Activated T-cell treated with anti-CD3 and anti-CD28 coated beads for 4 hours (primary cell): Measurements from ENCODE around the gene CSPG5.

Source experiments
- DNase-seq: peaks from one replicate; pipeline ENCODE4 v3.0.0-alpha.2; 2020

CSPG5 gene

DNA sequence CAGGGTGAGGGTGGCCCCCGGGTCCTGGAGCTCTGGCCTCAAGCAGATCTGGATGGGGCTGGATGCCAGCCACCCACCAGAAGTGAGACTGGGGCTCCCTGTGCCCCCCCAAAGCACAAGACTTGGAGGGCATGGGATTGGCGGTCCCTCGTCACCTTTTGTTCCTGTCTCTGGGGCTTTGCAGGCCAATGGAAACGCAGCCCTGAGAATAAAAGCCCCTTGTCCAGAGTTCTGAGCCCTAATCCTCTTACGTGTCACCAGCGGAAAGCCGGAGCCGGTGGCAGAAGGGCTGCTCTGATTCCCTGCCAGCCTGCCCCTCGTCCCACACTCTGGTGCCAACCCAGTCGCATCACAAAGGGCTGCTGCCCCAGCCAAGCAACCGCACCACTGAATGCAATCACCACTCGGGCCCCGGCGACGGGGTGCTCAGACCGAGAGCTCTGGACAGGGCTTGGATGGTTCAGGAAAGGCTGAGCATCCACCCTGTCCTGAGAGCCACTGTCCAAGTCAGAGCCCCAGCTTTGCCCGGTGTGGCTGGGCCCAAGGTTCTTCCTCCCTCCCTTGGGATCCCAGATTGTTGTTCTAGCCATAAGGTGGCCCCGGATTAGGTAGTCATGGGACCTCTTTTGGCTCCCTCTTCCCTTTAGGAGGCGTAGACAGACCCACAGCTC, 42.3 kb downstream of the CSPG5 start:
- DNase-seq: no peak

DNA sequence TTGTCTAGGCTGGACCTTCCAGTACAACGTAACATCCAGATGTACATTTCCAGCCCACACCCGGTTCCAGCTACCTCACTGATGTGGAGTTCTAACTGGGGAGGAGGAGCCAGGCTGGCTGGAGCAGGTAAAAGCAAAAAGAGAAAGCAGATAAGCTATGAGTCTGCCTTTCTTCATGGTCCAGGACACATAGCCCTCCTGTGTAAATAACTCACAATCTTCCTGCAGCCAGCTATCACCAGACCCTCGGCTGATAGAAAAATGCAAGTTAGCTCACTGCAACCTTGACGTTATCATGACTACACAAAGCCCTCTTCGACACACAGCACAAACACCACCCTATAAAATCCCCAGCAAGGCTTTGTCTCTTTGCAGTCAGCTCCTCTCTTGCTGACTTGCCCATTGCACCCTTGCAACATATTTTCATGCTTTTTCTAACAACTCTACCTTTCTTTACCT, 44.6 kb downstream of the CSPG5 start:
- no peak for DNase-seq

DNA sequence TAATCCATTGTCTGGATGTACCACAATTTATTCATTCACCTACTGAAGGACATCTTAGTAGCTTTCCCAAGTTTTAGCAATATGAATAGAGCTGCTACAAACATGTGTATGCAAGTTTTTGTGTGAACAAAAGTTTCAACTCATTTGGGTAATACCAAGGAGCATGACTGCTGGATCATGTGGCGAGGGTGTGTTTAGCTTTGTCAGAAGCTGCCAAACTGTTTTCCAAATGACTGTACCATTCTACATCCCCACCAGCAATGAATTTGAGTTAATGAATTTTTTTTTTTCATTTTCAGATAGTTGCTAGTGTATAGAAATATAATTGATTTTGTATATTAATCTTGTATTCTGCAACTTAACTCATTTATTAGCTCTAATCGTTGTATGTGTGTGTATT, 45.2 kb downstream of the CSPG5 start:
- DNase-seq: no peak

DNA sequence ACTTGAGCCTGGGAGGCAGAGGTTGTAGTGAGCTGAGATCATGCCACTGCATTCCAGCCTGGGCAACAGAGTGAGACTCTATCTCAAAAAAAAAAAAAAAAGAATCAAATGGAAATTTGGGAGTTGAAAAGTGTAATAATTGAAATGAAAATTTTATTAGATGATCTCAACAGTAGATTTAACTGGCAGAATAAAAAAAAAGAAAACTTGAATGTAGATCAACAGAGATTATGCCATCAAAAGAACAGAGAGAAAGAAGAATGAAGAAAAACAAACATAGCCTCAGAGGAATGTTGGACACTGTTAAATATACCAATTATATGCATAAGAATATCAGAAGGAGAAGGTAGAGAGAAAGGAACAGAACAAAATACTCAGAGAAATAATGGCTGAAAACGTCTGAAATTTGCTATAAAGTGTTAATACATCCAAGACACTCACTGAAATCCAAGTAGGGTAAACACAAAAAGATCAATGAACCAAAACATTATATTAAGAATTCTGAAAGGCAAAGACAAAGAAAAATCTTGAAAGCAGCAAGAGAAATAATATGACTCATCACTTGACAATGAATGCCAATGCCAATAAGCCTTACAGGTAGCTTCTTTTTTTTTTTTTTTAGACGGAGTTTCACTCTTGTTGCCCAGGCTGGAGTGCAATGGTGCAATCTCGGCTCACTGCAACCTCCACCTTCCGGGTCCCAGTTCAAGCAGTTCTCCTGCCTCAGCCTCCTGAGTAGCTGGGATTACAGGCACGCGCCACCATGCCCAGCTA, 50.5 kb downstream of the CSPG5 start:
- no peak for DNase-seq

DNA sequence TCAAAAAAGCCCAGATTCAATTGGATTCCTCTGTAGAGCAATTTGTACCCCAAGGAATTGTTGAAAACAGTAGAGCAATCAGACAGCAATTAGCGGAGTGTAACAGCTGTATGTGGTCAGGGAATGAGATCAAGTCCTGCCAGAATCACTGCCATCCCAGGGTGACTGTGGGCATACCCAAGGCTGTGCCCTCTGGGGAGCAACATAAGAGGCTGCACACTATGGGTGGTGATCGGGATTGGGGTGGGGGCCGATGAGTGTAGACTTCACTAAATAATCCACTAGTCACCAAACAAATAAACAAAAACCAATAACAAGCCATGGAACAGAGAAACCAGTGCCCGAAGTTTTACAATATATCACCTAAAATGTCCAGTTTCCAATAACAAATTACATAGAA, 53.0 kb downstream of the CSPG5 start:
- no peak for DNase-seq

DNA sequence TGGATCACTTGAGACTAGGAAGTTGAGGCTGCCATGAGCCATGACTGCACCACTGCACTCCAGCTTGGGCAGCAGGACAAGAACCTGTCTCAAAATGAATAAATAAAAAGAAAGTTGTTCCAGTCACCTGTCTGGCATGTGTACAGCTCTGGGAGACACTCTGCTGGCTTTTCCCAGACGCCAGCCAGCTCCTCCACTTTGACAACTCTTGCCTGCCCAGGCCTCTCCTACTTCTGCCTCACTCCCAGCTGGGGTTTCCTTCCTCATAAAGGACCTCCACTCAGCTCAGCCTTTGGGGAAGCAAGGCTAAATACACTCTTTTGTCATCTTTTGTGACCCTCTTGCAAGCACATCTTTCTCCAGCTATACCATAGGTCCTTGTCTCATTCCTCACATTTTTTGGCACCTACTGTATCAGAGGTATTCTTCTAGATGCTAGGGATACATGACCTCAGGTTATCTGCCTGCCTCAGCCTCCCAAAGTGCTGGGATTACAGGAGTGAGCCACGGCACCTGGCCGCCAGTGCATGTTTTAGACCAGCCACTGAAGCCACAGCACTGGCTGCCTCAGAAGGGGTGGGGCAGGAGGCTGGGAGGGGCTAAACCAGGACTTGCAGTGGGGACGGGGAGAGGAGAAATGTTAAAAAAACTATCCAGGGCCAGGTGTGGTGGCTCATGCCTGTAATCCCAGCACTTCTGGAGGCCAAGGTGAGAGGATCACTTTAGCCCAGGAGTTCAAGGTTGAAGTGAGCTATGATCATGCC, 55.2 kb downstream of the CSPG5 start:
- no peak for DNase-seq

DNA sequence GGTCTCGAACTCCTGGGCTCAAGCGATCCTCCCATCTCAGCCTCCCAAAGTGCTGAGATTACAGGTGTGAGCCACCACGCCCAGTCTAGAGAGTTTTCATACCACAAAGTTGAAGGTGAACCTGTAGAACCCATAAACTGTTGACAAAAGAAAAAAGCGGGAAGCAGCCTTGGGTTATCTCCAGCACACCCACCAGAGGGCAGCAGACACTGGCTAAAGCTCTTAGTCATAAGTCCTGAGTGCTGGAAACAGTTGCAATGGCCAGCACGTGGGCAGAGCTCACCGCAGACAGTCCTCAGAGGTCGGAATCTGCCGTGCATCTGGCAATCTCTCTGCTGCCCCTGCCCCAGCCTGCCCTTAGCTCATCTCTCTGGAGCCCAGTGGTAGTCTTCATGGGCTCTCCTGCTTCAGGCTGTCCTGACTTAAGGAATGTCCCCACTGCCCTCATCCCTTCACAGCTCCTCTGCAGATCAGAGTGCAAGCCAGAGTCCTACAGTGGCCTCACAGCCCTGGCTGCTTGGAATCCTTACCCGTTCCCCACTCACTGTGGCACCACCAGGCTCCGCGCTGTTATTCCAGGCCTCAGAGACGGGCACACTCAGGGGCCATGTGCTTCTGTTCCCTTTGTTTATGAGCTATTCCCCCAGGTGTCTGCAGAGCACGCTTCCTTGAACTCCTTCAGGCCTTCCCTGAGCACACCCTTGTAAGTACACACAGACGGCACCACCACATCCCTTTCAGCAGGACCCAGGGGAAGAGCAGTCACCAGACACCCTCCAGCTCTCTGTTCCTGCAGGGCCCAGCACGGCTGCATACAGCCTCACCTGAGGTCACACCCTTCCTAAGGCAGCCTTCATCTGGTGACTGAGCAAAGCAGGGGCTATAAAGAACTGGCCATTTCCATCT, 56.3 kb downstream of the CSPG5 start:
- peak; percentile 53 for DNase-seq

DNA sequence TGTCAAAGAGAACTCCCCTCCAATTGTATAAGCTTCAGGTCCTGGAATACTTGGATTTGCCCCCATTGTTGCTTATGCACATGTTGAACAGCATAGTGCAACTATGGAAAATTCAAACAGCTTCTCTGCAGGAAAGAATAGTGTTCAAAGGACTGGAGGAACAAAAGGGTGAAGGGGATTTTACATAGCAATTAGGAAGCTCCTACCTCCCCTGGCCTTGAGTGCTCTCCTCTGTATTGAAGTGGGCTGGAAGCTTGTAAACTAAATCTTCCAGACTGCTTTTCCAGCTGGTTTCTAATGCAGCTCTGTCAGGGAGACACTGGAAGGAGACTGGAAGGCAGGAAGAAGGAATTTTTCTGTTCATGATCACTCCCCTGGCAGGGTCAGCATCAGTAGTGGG, 57.9 kb downstream of the CSPG5 start:
- DNase-seq: no peak

DNA sequence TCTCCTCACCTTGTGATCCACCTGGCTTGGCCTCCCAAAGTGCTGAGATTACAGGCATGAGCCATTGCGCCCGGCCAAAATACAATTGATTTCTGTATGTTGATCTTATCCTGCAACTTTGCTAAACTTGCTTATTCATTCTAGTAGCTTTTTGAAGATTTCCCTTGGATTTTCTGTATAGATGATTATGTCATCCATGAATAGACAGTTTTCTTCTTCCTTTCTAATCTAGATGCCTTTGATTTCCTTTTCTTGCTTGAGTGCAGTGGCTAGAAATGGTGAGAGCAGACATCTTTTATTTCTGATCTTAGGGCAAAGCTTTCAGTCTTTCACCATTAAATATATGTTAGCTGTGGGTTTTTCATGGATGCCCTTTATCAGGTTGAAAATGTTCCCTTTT, 60.7 kb downstream of the CSPG5 start:
- DNase-seq: no peak

DNA sequence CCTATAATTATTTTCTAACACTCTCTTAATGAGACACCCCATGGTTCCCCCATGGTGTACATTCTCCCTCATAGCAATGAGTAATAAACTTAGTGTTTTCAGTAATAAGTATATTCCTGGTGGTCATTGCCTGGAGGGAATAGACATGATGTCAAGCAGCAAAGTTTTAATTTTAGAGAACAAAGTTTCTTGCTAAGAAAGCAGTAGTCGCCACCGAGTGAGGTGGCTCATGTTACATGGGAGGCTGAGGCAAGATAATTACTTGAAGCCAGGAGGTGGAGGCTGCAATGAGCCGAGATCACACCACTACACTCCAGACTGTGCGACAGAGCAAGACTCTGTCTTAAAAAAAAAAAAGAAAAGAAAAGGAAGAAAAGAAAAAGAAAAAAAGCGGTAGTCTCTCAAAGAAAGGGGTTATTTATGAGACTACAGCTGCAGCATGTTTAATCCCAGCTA, 62.8 kb downstream of the CSPG5 start:
- DNase-seq: no peak

DNA sequence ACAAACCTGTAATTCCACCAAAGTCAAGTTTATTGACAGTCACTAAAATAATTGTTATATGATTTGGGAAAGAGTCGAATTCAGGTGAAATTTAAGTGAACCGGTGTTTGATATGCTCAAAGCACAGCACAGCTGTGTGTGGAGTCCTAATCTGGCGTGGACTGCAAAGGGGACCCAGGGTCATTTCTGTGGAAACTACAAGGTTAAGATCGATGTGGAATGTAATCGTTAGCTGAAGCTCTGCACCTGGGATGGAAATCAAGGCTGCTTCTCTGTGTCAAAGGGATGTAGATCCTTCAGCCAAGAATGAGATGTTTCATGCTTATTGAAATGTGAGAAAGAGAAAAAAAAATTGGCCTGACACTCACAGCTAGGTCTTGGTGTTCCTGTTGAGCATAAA, 63.6 kb downstream of the CSPG5 start:
- DNase-seq: no peak

DNA sequence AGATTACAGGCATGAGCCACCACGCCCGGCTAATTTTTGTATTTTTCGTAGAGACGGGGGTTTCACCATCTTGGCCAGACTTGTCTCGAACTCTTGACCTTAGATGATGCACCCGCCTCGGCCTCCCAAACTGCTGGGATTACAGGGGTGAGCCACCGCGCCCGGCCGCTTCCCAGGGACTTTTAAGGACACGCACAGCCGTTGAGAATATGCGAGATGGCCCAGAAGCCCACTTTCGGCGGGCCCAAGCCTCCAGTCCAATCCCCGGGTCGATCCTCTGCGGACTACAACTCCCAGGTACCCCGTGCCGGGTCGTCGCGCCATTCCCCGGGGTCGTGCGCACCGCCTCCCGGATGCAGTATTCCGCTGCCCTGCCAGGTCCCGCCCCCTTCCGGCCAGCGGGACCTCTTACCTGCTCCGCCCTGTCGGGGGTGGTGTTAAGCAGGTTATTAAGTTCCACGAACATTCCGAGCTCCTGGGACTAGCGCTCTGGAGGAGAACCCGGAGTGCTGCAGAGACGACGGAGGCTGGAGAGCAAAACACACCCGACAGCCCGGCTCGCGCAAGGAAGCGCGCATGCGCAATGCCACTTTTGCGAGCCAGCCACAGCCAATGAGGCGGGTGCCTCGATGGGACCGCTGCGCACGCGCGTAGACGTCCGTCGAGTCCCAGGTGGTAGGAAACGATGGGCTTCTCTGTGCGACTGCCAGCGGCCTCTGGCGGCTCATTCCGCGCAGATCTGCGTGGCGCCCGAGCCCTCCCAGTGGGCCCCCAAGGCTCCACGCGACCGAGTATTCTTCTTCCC, 65.3 kb downstream of the CSPG5 start, which contains the start of gene ELP6:
TSS of gene ELP6 (minus strand) at position 588 of the 805 bp plus-strand sequence. CDS start at position 466, 122 bp downstream.
- DNase-seq: peak; percentile 93

DNA sequence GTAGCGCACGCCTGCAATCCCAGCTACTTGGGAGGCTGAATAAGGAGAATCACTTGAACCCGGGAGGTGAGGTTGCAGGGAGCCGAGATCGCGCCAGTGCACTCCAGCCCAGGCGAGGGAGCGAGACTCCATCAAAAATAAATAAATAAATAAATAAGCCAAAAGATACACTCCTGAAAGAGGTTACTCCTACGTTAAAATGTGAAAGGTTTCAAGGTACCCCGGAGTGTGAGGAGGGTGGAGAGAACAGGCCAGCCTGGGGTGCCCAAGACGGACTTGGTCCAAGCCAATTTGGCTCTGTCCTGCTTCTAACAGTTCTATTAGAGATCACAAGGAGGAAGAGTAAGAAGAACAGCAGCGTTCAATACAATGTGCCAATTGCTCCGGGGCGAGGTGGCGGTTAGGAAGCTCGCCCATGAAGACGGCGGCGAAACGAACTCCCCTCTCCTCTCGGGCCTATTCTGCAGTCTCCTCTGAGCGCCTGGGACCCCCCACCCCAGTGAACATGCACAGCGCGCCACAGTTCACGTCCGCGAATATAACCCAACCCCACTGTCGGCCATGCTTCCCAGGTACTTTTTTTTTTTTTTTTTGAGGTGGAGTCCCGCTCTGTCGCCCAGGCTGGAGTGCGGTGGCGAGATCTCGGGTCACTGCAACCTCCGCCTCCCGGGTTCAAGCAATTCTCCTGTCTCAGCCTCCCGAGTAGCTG, 66.1 kb downstream of the CSPG5 start:
- peak; percentile 7 for DNase-seq
